A549 (cell line): Measurements from ENCODE around the gene EIF2B2. TPM values are rescaled to one million over a fixed set of nuclear protein-coding genes. Genes with fewer than 3 reads are reported as not detected.

Experiments
- ATAC-seq, 2 experiments: fragments of 200-7000 bp in 1 of 2; fragments of >200 bp in 1 of 2; cut with Nextera tagmentation in 1 of 2; cut with Tn5 transposase in 1 of 2; 3 replicates each; pipeline versions ENCODE4 v1.8.0 to v1.9.1; 2018 to 2020; ENCODE audit warnings: mild to moderate bottlenecking in 1 of 2, moderate library complexity in 1 of 2
- CTCF ChIA-PET: fragments of 300-600 bp; sonication (Branson Sonifier 250); formaldehyde crosslinking; extraction: SDS; loops from one replicate; lab custom pipeline; 2021; ENCODE audit warnings: antibody characterized with exemption, inconsistent platforms; lab: Yijun Ruan, JAX
- POLR2A ChIA-PET: fragments of 350-600 bp; formaldehyde crosslinking; extraction: SDS; loops from one replicate; lab custom pipeline; 2021; ENCODE audit warnings: antibody characterized with exemption, inconsistent platforms; lab: Yijun Ruan, JAX
- DNase-seq, 2 experiments: peaks; one replicate each; pipeline versions ENCODE4 v3.0.0 to v3.0.0-alpha.2; 2011 to 2016; ENCODE audit warnings: low read depth in 1 of 2, low spot score in 1 of 2
- FAIRE-seq: peaks from 2 replicates; lab custom pipeline; 2011; peaks lifted over from hg19 to GRCh38; lab: Jason Lieb, UNC
- H3K27ac ChIP-seq, 2 experiments: fragments of >200 bp; sonication (Bioruptor Twin); formaldehyde crosslinking; 3 replicates each; pipeline ENCODE4 v1.5.1; 2016 to 2017
- H3K4me1 ChIP-seq: fragments of >200 bp; sonication (Bioruptor Twin); formaldehyde crosslinking; 3 replicates; pipeline ENCODE4 v1.6.1; 2016
- H3K4me2 ChIP-seq: fragments of >200 bp; sonication (Bioruptor Twin); formaldehyde crosslinking; 3 replicates; pipeline ENCODE4 v1.6.1; 2016
- H3K4me3 ChIP-seq: fragments of >200 bp; sonication (Bioruptor Twin); formaldehyde crosslinking; 3 replicates; pipeline ENCODE4 v1.5.1; 2016
- H3K9me3 ChIP-seq: fragments of >200 bp; sonication (Bioruptor Twin); formaldehyde crosslinking; 3 replicates; pipeline ENCODE4 v1.6.1; 2016
- BCL3 ChIP-seq: fragments of >200 bp; sonication (Bioruptor Twin); formaldehyde crosslinking; IDR thresholded peaks from 3 replicates; pipeline ENCODE4 v1.6.1; 2016
- CBX2 ChIP-seq: fragments of 200-600 bp; sonication (generic); IDR thresholded peaks from 2 replicates; pipeline ENCODE4 v1.6.1; 2016; ENCODE audit warnings: low read depth, mild to moderate bottlenecking, borderline replicate concordance
- CBX8 ChIP-seq: fragments of 200-600 bp; sonication (generic); IDR thresholded peaks from 2 replicates; pipeline ENCODE4 v1.6.1; 2016
- CHD2 ChIP-seq: fragments of 150-350 bp; IDR thresholded peaks from 2 replicates; pipeline ENCODE4 v1.6.1; 2014; ENCODE audit warnings: low read length; ENCODE audit not compliant: partially characterized antibody
- CTCF ChIP-seq: fragments of >200 bp; sonication (Bioruptor Twin); formaldehyde crosslinking; IDR thresholded peaks from 3 replicates; pipeline ENCODE4 v1.5.1; 2016
- EHMT2 ChIP-seq: fragments of 200-600 bp; sonication (generic); IDR thresholded peaks from 2 replicates; pipeline ENCODE4 v1.6.1; 2016; ENCODE audit warnings: antibody characterized with exemption, low read depth, mild to moderate bottlenecking, moderate library complexity
- EP300 ChIP-seq, 2 experiments: fragments of >200 bp; sonication (Bioruptor Twin); formaldehyde crosslinking; IDR thresholded peaks; 2 replicates in 1 of 2; 3 replicates in 1 of 2; pipeline ENCODE4 v1.6.1; 2016 to 2017
- FOSB ChIP-seq: fragments of 250-450 bp; sonication (Bioruptor Pico); IDR thresholded peaks from 2 replicates; pipeline ENCODE4 v1.5.0; 2020; ENCODE audit warnings: mild to moderate bottlenecking, moderate library complexity
- FOXS1 ChIP-seq: fragments of 250-450 bp; sonication (Bioruptor Pico); IDR thresholded peaks from 2 replicates; pipeline ENCODE4 v1.5.0; 2020; ENCODE audit warnings: mild to moderate bottlenecking, moderate library complexity
- GATA3 ChIP-seq: IDR thresholded peaks from 2 replicates; pipeline ENCODE4 v1.6.1; 2012; ENCODE audit warnings: borderline replicate concordance
- HES2 ChIP-seq: fragments of >200 bp; sonication (Bioruptor Twin); formaldehyde crosslinking; IDR thresholded peaks from 2 replicates; pipeline ENCODE4 v1.6.1; 2016
- HMGXB4 ChIP-seq: fragments of 250-450 bp; sonication (Bioruptor Pico); IDR thresholded peaks from 2 replicates; pipeline ENCODE4 v1.5.0; 2021; ENCODE audit warnings: mild to moderate bottlenecking, moderate library complexity, borderline replicate concordance
- JUNB ChIP-seq: fragments of >200 bp; sonication (Bioruptor Twin); formaldehyde crosslinking; IDR thresholded peaks from 2 replicates; pipeline ENCODE4 v1.6.1; 2016
- MAZ ChIP-seq: fragments of 150-350 bp; IDR thresholded peaks from 2 replicates; pipeline ENCODE4 v1.6.1; 2014; ENCODE audit warnings: antibody characterized with exemption, low read depth, low read length, borderline replicate concordance
- NFE2L2 ChIP-seq: fragments of 150-350 bp; conservative IDR thresholded peaks from 2 replicates; pipeline ENCODE4 v1.6.1; 2014; ENCODE audit warnings: low read length
- PHF8 ChIP-seq: fragments of 200-600 bp; sonication (generic); IDR thresholded peaks from 2 replicates; pipeline ENCODE4 v1.6.1; 2016; ENCODE audit warnings: low read depth, mild to moderate bottlenecking, antibody characterized with exemption, moderate library complexity, borderline replicate concordance
- POLR2AphosphoS2 ChIP-seq: conservative IDR thresholded peaks from 2 replicates; pipeline ENCODE4 v1.6.1; 2012; ENCODE audit warnings: low read length, improper control_type of control experiment, inconsistent platforms
- RARB ChIP-seq: fragments of 250-450 bp; sonication (Bioruptor Pico); IDR thresholded peaks from 2 replicates; pipeline ENCODE4 v1.8.0; 2021; ENCODE audit warnings: mild to moderate bottlenecking, moderate library complexity
- RFX5 ChIP-seq: fragments of 450-650 bp; IDR thresholded peaks from 2 replicates; pipeline ENCODE4 v1.7.1; 2014; ENCODE audit warnings: antibody characterized with exemption, mild to moderate bottlenecking, moderate library complexity
- RNF2 ChIP-seq: fragments of 200-600 bp; sonication (generic); IDR thresholded peaks from 2 replicates; pipeline ENCODE4 v1.6.1; 2016; ENCODE audit warnings: low read depth, mild to moderate bottlenecking, antibody characterized with exemption, moderate library complexity, borderline replicate concordance
- TFCP2L1 ChIP-seq: fragments of 250-450 bp; sonication (Bioruptor Pico); IDR thresholded peaks from 2 replicates; pipeline ENCODE4 v1.5.0; 2021; ENCODE audit warnings: mild to moderate bottlenecking
- TP53 ChIP-seq: fragments of 250-450 bp; sonication (Bioruptor Pico); IDR thresholded peaks from 2 replicates; pipeline ENCODE4 v1.5.0; 2021; ENCODE audit warnings: mild to moderate bottlenecking, moderate library complexity
- ZC3H11A ChIP-seq: fragments of 450-650 bp; IDR thresholded peaks from 2 replicates; pipeline ENCODE4 v1.6.1; 2014; ENCODE audit warnings: antibody characterized with exemption, mild to moderate bottlenecking
- ZFP36 ChIP-seq: fragments of 450-650 bp; IDR thresholded peaks from 2 replicates; pipeline ENCODE4 v1.6.1; 2014; ENCODE audit warnings: borderline replicate concordance; ENCODE audit not compliant: partially characterized antibody
- ZNF302 ChIP-seq: fragments of 250-450 bp; sonication (Bioruptor Pico); IDR thresholded peaks from 2 replicates; pipeline ENCODE4 v1.9.0; 2021; ENCODE audit warnings: inconsistent platforms, mild to moderate bottlenecking, moderate library complexity
- WGBS: methylation state at CpG from one replicate; pipeline ENCODE4 v1.1.6; 2017; ENCODE audit errors: missing lambda C conversion rate; 5-methylcytosine and 5-hydroxymethylcytosine counted together
- polyA plus RNA-seq, 4 experiments: library from polyadenylated mRNA; depleted of rRNA in 3 of 4; stranded (reverse); fragments of >200 nt; fragmentation: RNase III in 1 of 4; extraction: RNeasy Plus Mini Kit Qiagen cat#74134 plus additional on column Dnase treatment in 1 of 4; gene quantifications; 2 replicates in 3 of 4; 3 replicates in 1 of 4; pipeline ENCODE4 v1.2.3, GENCODE V29; 2011 to 2017

The EIF2B2 gene
- polyA plus RNA-seq, 2 of the 4 experiments (the other 2 are of a cell fraction) = 88.4 to 116 TPM

- POLR2A ChIA-PET = interaction anchor here (0.7 kb wide), 1 partner anchor 36 kb away, joined by 4 read pairs; no protein-coding TSS in a partner anchor
- Histone ChIP-seq H3K4me1 (peaks cover 56% of the 10 kb centered on the region), H3K9me3 (no peaks in the 10 kb centered on the region)
- TF ChIP-seq CHD2 (no peak), ZNF302 (CRISPR knock-in tag) (no peak), ZC3H11A (no peak), TFCP2L1 (CRISPR knock-in tag) (no peak), FOSB (CRISPR knock-in tag) (no peak), PHF8 (no peak), JUNB (no peak), FOXS1 (CRISPR knock-in tag) (no peak), TP53 (CRISPR knock-in tag) (no peak), RARB (no peak), CBX2 (no peak), BCL3 (no peak), EHMT2 (no peak), RNF2 (no peak), GATA3 (no peak), ZFP36 (no peak), EP300 (IDR thresholded peaks at IDR 0.05) (no peak), NFE2L2 (no peak), CBX8 (no peak)
- TF ChIP-seq, all 56 proteins: peak for 0
- Histone ChIP-seq H3K27ac (peak overlapping the region; percentile 7 to 40; a peak in 3 of 6 replicates), H3K4me3 (no peak overlapping the region), H3K4me2 (peak overlapping the region; percentile 32; the same call in 2 of the 3 replicates)
- FAIRE-seq (no peak), DNase-seq (no peak), ATAC-seq (no peak)
- CTCF ChIA-PET = interaction anchor here (0.9 to 2.5 kb wide), 5 partner anchors 19 to 138 kb away, joined by 3 to 8 read pairs (median 5); no protein-coding TSS in a partner anchor
- 15% methylated on average over 2 of the region's 2 CpGs for WGBS
Measured at GRCh38 chr14:75044322-75044721, 41.6 kb downstream of the EIF2B2 start.

- DNase-seq (no peak), FAIRE-seq (no peak), ATAC-seq (no peak)
- Histone ChIP-seq H3K4me2 (peak overlapping the region; percentile 32; the same call in 2 of the 3 replicates), H3K27ac (peak overlapping the region; percentile 7 to 52; a peak in 3 of 6 replicates), H3K4me1 (peaks cover 55% of the 10 kb centered on the region), H3K9me3 (no peaks in the 10 kb centered on the region), H3K4me3 (no peak overlapping the region)
- POLR2A ChIA-PET = interaction anchor here (0.7 kb wide), 1 partner anchor 36 kb away, joined by 4 read pairs; no protein-coding TSS in a partner anchor
- CTCF ChIA-PET = interaction anchor here (0.9 to 2.5 kb wide), 4 partner anchors 44 to 139 kb away, joined by 3 to 8 read pairs (median 6); no protein-coding TSS in a partner anchor
- TF ChIP-seq HES2 (no peak), HMGXB4 (no peak), POLR2AphosphoS2 (no peak), ZNF302 (CRISPR knock-in tag) (no peak), RFX5 (no peak), CTCF (no peak), MAZ (no peak), CBX2 (no peak)
- WGBS = 82% methylated on average over 8 of the region's 8 CpGs
Measured at GRCh38 chr14:75044752-75045151, 42.0 kb downstream of the EIF2B2 start.
